Lower lobe of right lung (tissue), 2 donors: ENCODE measurements around the gene NUS1. TPM values are rescaled to one million over a fixed set of nuclear protein-coding genes. Genes with fewer than 3 reads are reported as not detected.
"Not testable (repeated sequence)": the region's sequence is repeated elsewhere in the genome, so short reads cannot be mapped to it uniquely, and the experiment has no call there.

ENCODE experiments used
- ATAC-seq, 2 donors: fragments of 200-7000 bp; cut with Tn5 transposase; one replicate each; pipeline ENCODE4 v1.9.1; 2020 to 2022; ENCODE audit warnings: mild to moderate bottlenecking in 2 of 2, moderate library complexity in 2 of 2
- DNase-seq: peaks from one replicate; pipeline ENCODE4 v3.0.0-alpha.2; 2020
- H3K27ac ChIP-seq: fragments of 200-600 bp; one replicate; pipeline ENCODE4 v1.8.0; 2022
- H3K27me3 ChIP-seq: fragments of 200-600 bp; one replicate; pipeline ENCODE4 v1.8.0; 2022; ENCODE audit warnings: low read depth
- H3K36me3 ChIP-seq: fragments of 200-600 bp; one replicate; pipeline ENCODE4 v1.8.0; 2022; ENCODE audit warnings: mild to moderate bottlenecking
- H3K4me1 ChIP-seq: fragments of 200-600 bp; one replicate; pipeline ENCODE4 v1.8.0; 2022
- H3K4me3 ChIP-seq: fragments of 200-600 bp; one replicate; pipeline ENCODE4 v1.8.0; 2022; ENCODE audit warnings: mild to moderate bottlenecking
- H3K9me3 ChIP-seq: fragments of 200-600 bp; one replicate; pipeline ENCODE4 v1.8.0; 2022
- intact Hi-C: fragments of 100-400 bp; cut with DNase I; formaldehyde crosslinking; loops from one replicate; pipeline ENCODE4 v1.11.0; 2022
- total RNA-seq: library from RNA; stranded (reverse); fragmentation: NEBNext Ultra II Directional; extraction: Animal tissue kit (Norgen Biotek cat#: 25700); gene quantifications from one replicate; pipeline ENCODE4 v1.2.1, GENCODE V29; 2021
- TF ChIP-seq, protein P1 (sequence below): fragments of 200-600 bp; IDR thresholded peaks from one replicate; pipeline ENCODE4 v1.8.0; 2022; ENCODE audit warnings: antibody characterized with exemption, mild to moderate bottlenecking
- donor health status: DM: no; HTN: yes; CAD: no; lungs with severe emphysema.

NUS1 gene
- total RNA-seq, 1 donor from 2014 or later, result 36.5 TPM

DNA sequence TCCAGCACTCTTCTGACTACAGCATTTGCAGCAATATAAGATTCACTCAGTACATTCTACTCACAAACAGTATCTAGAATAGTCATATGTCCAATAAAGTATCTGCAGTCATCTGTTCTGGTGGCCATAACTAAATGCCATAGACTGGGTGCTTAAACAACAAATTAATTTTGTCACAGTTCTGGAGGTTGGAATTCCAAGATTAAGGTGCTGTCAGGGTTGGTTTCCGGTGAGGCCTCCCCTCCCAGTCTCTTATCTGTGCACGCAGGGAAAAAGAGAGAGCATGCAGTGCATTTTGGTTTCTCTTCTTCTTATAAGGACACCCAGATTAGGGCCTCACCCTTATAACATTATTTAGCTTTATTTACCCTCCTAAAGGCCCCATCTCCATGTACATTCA is 21.3 kb upstream of the NUS1 start:
- intact Hi-C loops, result no loop called here
- Histone ChIP-seq H3K4me3 (no peak overlapping the region), H3K9me3 (no peaks in the 10 kb centered on the region), H3K36me3 (no peaks in the 10 kb centered on the region), H3K27ac (no peak overlapping the region), H3K4me1 (no peaks in the 10 kb centered on the region), H3K27me3 (no peaks in the 10 kb centered on the region)
- TF ChIP-seq, protein P1, sequence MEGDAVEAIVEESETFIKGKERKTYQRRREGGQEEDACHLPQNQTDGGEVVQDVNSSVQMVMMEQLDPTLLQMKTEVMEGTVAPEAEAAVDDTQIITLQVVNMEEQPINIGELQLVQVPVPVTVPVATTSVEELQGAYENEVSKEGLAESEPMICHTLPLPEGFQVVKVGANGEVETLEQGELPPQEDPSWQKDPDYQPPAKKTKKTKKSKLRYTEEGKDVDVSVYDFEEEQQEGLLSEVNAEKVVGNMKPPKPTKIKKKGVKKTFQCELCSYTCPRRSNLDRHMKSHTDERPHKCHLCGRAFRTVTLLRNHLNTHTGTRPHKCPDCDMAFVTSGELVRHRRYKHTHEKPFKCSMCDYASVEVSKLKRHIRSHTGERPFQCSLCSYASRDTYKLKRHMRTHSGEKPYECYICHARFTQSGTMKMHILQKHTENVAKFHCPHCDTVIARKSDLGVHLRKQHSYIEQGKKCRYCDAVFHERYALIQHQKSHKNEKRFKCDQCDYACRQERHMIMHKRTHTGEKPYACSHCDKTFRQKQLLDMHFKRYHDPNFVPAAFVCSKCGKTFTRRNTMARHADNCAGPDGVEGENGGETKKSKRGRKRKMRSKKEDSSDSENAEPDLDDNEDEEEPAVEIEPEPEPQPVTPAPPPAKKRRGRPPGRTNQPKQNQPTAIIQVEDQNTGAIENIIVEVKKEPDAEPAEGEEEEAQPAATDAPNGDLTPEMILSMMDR, result no peak
- DNase-seq (no peak), ATAC-seq (no peak)

DNA sequence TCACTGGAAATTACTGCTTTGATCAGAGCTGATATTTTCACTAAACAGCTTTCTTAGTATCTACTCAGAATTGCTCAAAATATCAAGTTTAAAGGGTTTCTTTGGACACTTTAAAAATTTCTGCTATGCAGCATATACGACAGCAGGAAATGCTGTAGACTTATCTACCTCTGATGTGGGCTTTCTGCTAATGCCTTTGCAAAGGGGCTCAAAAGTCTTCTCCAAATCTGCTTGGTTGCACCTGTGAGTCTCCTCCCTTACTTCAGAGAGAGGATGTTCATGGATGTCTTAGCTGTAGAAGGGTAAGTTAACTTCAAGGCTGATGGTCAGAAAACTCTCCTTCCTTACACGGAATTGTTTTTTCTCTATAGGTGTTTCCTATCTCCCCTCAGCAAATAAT is 19.9 kb upstream of the NUS1 start:
- H3K27ac ChIP-seq, result no peak overlapping the region
- DNase-seq (no peak), ATAC-seq (no peak)
- H3K27me3 ChIP-seq, result no peaks in the 10 kb centered on the region
- H3K4me1 ChIP-seq, result no peaks in the 10 kb centered on the region
- no peaks in the 10 kb centered on the region for H3K36me3 ChIP-seq
- TF ChIP-seq, protein P1, result no peak
- no peaks in the 10 kb centered on the region for H3K9me3 ChIP-seq
- no peak overlapping the region for H3K4me3 ChIP-seq
- intact Hi-C loops, result no loop called here

GRCh38 chr6:117666881-117667280 is 8.4 kb upstream of the NUS1 start:
- H3K4me1 ChIP-seq, result no peaks in the 10 kb centered on the region
- H3K9me3 ChIP-seq, result no peaks in the 10 kb centered on the region
- intact Hi-C loops, result no loop called here
- H3K27ac ChIP-seq, result no peak overlapping the region
- ATAC-seq (no peak), DNase-seq (no peak)
- H3K27me3 ChIP-seq, result no peaks in the 10 kb centered on the region
- H3K36me3 ChIP-seq, result no peaks in the 10 kb centered on the region
- TF ChIP-seq, protein P1, result no peak
- no peak overlapping the region for H3K4me3 ChIP-seq

- intact Hi-C loops, result no loop called here
- no peaks in the 10 kb centered on the region for H3K36me3 ChIP-seq
- DNase-seq, result no peak
- H3K9me3 ChIP-seq, result no peaks in the 10 kb centered on the region
- H3K27me3 ChIP-seq, result no peaks in the 10 kb centered on the region
- TF ChIP-seq, protein P1, result no peak
- no peaks in the 10 kb centered on the region for H3K4me1 ChIP-seq
- ATAC-seq, result no peak
- H3K4me3 ChIP-seq, result no peak overlapping the region
- H3K27ac ChIP-seq, result no peak overlapping the region
Observed at GRCh38 chr6:117668736-117669135, 6.5 kb upstream of the NUS1 start.

GRCh38 chr6:117674503-117674902 is 766 bp upstream of the NUS1 start:
- Histone ChIP-seq H3K9me3 (no peaks in the 10 kb centered on the region), H3K4me3 (peak overlapping the region; percentile 76), H3K27ac (peak overlapping the region; percentile 81), H3K36me3 (no peaks in the 10 kb centered on the region), H3K27me3 (no peaks in the 10 kb centered on the region), H3K4me1 (peaks cover 39% of the 10 kb centered on the region)
- intact Hi-C loops, result no loop called here
- TF ChIP-seq, protein P1, result no peak
- DNase-seq, result no peak
- no peak for ATAC-seq

GRCh38 chr6:117675658-117676301 is 511 bp downstream of the NUS1 start:
- intact Hi-C loops, H3K27me3 ChIP-seq, H3K9me3 ChIP-seq, H3K36me3 ChIP-seq: not testable (repeated sequence)
- Histone ChIP-seq H3K4me3 (peak overlapping the region; percentile 76), H3K4me1 (peaks cover 52% of the 10 kb centered on the region), H3K27ac (peak overlapping the region; percentile 81)
- ATAC-seq, result peak; percentile 70 to 72
- peak; percentile 51 for DNase-seq
